NCI-H524 treated with DMSO at 0.1 percent for 48 hours (cell line): Measurements from ENCODE around the gene C11orf65.
A peak's percentile ranks its signal among the peaks of the same experiment; 100 is the strongest.

Experiments used
- DNase-seq: peaks from one replicate; lab custom pipeline; 2025; lab: John Stamatoyannopoulos, UW

Gene C11orf65, protein sequence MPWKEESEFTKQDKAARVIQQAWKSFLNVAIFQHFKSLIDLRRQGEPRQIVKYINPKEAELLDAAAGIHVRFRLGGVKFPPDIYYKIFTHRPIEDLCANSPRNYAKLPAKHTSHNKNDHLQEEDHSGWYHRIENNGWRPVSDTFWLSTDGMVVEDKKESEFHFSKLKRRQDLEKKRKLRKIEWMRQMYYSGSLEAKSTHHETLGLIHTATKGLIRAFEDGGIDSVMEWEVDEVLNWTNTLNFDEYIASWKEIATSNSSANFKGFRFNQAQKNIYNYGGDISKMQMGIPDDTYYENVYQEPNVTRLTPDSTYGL

DNA sequence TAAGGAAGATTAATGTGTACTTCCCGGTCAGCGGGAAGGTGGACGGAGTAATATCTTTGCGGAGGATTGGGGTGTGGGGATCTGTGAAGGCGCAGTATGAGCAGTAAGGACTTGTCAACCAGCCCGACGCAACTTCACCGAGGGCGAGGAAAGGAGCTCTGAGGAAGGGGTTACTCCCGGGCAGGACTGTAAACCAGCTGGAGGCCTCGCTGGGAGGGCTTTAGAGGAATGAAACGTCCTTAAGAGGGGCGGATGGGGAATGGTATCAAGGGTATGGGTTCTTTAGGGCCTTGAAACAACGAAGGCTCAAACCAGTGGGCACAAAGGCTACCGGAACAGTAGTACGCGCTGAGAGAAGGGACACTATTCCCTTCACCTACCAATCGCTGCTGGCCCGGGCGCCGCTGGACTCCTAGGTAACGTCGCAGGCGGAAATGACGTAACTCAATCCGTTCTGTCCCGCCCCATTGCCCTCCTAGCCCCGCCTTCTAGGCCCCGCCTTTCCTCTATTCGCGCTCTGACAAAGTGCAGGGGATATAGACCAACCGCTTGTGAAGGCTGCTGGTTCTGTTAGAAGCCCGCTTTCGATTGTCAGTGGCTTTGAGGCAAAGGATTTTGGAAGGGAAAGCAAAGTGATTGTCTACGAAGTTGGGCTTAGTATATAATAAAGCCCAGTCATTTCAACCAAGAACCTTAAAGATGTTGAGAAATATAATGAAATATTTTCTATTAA, at the start of gene C11orf65:
TSS of gene C11orf65 (minus strand) at position 439 of the 733 bp plus-strand sequence. CDS start 5,970 bp downstream, outside the sequence.
- peak; percentile 78 for DNase-seq

DNA sequence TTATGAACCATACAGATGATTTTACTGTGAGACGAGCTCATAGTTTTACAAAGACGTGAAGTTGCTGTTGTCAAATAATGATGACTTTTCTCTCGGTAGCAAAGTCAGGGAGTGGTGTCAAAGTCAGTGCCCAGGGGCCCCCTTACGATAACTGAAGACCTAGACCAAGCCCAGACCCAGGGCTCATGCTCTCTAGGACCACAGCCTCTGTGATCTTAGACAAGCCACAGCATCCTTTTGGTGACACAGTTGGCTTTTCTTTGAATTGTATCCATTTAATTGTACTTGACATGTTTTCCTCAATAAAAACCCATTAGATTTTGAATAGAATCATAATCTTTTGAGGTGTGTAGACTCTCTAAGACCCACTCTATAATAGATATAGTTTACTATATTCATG, 48.8 kb upstream of the C11orf65 start:
- no peak for DNase-seq

DNA sequence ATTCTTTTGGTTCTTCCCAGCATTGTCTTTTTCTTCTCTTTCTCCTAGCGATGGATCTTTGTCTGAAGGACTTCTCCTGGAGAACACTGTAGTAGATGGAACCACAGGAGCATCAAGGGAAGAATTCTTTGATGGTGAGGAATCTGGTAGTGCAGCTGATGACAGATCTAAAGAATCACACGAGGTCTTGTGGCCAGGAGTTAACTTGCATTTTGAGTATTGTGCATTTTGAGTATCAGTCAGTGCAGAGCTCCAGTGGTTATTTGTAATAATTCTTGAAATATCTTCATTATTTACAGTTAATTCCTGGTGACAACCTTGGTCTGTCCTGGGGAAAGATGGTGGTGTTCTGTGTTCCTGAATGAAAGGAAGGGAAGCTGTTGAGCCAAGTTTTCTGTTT, 45.4 kb upstream of the C11orf65 start:
- DNase-seq = no peak

DNA sequence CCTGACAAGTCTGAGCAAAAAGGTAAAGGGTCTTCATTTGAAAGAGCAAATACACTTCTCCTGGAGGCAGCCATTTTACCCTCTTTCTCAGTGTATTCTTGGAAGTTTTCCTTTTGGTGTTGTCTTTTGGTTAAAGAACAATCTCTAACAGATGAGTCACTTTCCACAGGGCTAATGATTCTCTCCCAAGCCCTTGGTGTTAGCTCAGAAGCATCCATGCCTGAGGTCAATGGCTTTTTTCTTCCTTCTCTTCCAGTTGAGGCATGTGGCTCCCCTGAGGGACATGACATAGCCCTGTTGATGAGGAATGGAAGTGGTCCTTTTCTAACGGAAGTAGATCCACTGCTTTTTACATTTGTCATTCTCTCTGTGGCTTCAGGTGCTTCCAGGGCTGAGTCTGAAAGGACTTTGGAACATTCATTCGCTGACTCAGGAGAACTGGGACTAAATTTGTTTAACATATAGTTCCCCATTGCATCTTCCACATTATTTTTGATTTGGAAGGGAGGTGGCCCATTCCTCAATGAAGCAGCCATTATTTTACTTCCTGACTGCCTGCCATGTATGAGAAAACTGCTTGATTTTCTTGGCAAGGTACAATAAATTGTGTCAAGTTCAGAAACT, 44.6 kb upstream of the C11orf65 start:
- no peak for DNase-seq

DNA sequence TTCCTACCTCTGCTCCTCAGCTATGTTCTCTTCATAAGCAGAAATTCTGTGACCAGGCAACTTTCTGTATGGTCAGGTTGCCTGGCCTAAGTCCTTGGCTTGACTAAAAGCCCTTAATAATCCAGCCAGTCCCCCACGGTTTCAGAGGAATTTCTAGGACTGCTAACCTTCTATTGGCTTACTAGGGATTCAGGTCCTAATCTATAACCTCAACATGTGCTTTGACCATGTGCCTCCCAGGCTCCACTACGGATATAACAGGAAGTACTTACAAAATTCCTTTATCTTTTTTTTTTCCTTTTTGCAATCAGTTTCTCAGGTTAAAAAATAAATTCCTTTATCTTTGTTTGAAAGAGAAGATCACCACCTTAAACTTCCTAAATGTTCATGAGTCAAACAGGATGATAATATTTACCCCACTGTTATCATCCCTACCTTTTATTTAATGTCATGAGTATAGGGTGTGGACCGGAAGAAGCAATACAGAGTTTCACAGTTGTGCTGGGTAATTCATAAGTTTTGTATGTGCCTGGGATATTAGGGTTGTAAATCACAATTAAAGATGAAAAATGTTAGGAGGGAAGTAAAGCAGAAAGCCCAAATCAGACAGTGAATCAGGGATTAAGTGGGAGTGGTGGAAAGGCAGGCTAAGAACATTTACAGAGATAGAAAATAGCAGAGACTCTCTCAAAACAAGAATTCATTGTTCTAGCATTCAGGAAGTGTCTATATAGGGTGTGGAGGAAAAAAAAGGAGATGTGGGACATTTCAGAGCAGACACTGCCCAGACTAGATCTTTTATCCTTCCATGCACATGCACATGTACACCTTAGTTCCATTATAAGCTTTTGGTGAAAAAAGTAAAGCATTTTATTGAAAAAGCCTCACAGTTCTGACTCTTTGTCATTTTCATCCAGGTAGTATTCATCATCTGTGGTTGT, 41.6 kb upstream of the C11orf65 start:
- no peak for DNase-seq

GRCh38 chr11:108501396-108501795, 34.1 kb upstream of the C11orf65 start:
- DNase-seq = no peak

GRCh38 chr11:108500721-108501120, 33.4 kb upstream of the C11orf65 start:
- no peak for DNase-seq

GRCh38 chr11:108500169-108500568, 32.8 kb upstream of the C11orf65 start:
- DNase-seq = no peak

GRCh38 chr11:108498816-108499408, 31.6 kb upstream of the C11orf65 start:
- no peak for DNase-seq

DNA sequence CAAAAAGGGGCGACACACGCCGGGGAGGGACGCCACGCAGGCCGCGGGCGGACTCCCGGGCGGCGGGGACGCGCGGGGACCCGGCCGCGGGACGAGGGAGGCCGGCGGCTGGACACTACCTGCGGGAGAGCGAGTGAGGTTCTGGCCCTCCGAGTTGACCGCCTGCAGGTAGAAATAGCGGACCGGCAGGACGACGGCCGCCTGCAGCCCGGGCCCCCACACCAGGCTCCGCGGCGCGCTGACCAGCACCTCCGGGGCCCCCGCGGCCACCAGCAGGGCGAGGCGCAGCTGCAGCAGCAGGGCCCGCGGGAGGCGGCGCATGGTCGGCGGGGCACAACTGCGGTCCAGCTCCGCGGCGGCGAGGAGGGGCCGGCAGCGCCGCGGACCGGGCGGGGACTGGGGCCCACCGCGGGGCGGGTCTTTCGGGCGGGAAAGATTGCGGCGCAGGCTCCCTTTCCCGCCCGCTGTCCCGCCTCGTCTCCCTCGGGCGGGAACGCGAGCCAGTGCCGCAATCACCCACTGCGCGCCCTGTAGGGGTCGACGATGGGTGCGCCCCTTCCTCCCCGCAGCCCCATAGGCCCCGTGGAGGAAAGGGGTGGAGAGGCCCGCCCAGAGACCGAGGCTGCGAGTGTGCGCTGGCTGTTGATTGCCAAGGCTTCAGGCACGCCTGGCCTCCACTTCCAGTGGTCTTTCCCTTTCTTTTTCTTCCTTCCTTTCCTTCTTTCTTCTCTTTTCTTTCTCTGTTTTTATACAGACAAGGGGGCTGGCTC, 30.9 kb upstream of the C11orf65 start, which contains the start of gene POGLUT3:
TSS of gene POGLUT3 (minus strand) at position 339 of the 770 bp plus-strand sequence. CDS start at position 321, 18 bp downstream.
- no peak for DNase-seq

- peak; percentile 26 for DNase-seq
These were observed 30.2 kb upstream of the C11orf65 start for GRCh38 chr11:108497317-108498045.

DNA sequence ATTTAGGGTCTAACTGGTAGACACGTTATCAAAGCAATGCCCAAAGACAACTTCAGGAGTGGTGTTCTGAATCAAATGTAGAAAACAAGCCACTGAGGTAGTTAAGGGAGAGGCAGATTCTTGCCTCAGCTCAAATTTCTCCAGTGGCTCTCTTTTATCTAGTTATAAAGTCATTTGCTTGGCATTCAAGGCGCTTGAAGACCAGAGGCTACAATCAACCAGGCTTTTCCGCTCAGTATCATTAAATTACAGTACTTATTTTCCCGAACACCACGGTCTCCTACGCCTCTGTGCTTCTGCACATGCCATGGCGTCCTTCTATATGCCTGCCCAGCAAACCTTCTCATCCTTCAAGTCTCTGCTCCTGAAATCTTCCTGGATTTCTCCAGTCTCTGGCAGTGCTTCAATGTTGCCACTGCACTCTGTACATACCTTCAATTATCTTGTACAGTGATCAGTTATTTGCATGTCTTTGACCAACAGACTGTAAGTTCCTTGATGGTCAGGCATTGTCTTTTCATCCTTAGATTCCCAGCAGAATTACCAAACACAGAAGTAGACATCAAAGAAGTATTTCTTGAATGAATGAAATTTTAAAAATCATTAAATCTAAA, 29.4 kb upstream of the C11orf65 start:
- DNase-seq = no peak

GRCh38 chr11:108495326-108495725, 28.0 kb upstream of the C11orf65 start:
- no peak for DNase-seq

DNA sequence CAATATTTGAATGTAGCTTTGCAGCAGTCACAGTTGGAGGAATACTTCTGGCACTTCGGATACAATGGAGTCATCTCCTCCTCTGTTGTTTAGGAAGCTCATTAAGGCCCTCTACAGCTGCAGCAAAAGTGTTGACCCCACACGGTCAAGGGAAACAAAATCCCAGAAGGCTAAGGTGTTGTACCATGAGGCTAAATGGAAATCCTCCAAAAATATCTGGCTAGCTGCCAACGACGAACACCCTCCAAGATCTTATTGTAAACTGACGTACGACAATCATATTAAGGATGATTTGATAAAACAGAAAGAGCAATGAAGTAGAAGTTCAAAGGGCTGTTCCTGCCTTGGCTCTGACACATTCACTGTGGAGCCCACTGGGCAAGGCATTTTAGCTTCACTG, 26.9 kb upstream of the C11orf65 start:
- no peak for DNase-seq

GRCh38 chr11:108491936-108492335, 24.6 kb upstream of the C11orf65 start:
- no peak for DNase-seq

GRCh38 chr11:108486828-108487227, 19.5 kb upstream of the C11orf65 start:
- DNase-seq = no peak

GRCh38 chr11:108486331-108486730, 19.0 kb upstream of the C11orf65 start:
- DNase-seq = no peak

DNA sequence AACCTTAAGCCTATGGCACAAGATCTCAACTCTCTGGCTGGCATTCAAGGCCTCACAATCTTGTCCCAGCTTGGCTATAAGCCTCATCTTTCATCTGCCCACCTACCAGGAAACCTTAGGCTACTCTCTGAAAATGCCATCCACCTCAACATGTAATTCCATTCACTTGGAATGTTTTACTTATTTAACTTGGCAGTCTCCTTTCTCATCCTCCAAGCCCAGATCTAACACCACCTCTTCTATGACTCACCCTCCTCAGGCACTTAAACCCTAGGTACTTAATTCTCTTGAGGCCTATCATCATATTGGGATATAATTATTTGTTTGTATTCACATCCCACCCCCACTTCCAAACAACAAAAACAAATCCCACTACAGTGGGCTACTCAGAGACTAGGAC, 15.8 kb upstream of the C11orf65 start:
- no peak for DNase-seq

GRCh38 chr11:108474664-108475463, 7.5 kb upstream of the C11orf65 start:
- DNase-seq = no peak
